PFSK-1 (cell line): ENCODE results near the gene CFAP299.

Experiments
- FOXP2 ChIP-seq: optimal IDR thresholded peaks from 2 replicates; pipeline ENCODE3; 2011; ENCODE audit warnings: borderline replicate concordance, control low read depth, inconsistent platforms; ENCODE audit not compliant: insufficient read depth; ENCODE audit errors: extremely low read length, extremely low read depth
- POLR2AphosphoS5 ChIP-seq: IDR thresholded peaks from 2 replicates; pipeline ENCODE4 v1.6.1; 2012; ENCODE audit warnings: low read depth, mild to moderate bottlenecking, control low read depth, low read length, moderate library complexity
- REST ChIP-seq, 2 experiments: IDR thresholded peaks; 2 replicates each; pipeline versions ENCODE4 v1.6.1 to v1.8.0; 2011 to 2012; ENCODE audit warnings: low read depth in 2 of 2, low read length in 2 of 2, control low read depth in 1 of 2, inconsistent platforms in 1 of 2, mild to moderate bottlenecking in 1 of 2, moderate library complexity in 1 of 2; ENCODE audit not compliant: insufficient read depth in 1 of 2
- SIN3A ChIP-seq: IDR thresholded peaks from 2 replicates; pipeline ENCODE4 v1.6.1; 2012; ENCODE audit warnings: mild to moderate bottlenecking, low read length, moderate library complexity, borderline replicate concordance; ENCODE audit not compliant: insufficient read depth
- TAF1 ChIP-seq: IDR thresholded peaks from 2 replicates; pipeline ENCODE4 v1.6.1; 2012; ENCODE audit warnings: low read length, control low read depth, borderline replicate concordance; ENCODE audit not compliant: insufficient read depth

GRCh38 chr4:80535551-80535950 is 200.0 kb downstream of the CFAP299 start:
- TF ChIP-seq REST (IDR thresholded peaks at IDR 0.05; ENCODE audit: insufficient read depth in 1 of 2, low read depth in 2 of 2, low read length in 2 of 2) (no peak), POLR2AphosphoS5 (no peak), SIN3A (no peak), TAF1 (no peak), FOXP2 (no peak)
